A549 (cell line): ENCODE results near the gene EEF1B2. TPM values are rescaled to one million over a fixed set of nuclear protein-coding genes. Genes with fewer than 3 reads are reported as not detected.

Experiments
- ATAC-seq, 2 experiments: fragments of 200-7000 bp in 1 of 2; fragments of >200 bp in 1 of 2; cut with Nextera tagmentation in 1 of 2; cut with Tn5 transposase in 1 of 2; 3 replicates each; pipeline versions ENCODE4 v1.8.0 to v1.9.1; 2018 to 2020; ENCODE audit warnings: mild to moderate bottlenecking in 1 of 2, moderate library complexity in 1 of 2
- CTCF ChIA-PET: fragments of 300-600 bp; sonication (Branson Sonifier 250); formaldehyde crosslinking; extraction: SDS; loops from one replicate; lab custom pipeline; 2021; ENCODE audit warnings: antibody characterized with exemption, inconsistent platforms; lab: Yijun Ruan, JAX
- POLR2A ChIA-PET: fragments of 350-600 bp; formaldehyde crosslinking; extraction: SDS; loops from one replicate; lab custom pipeline; 2021; ENCODE audit warnings: antibody characterized with exemption, inconsistent platforms; lab: Yijun Ruan, JAX
- DNase-seq, 2 experiments: peaks; one replicate each; pipeline versions ENCODE4 v3.0.0 to v3.0.0-alpha.2; 2011 to 2016; ENCODE audit warnings: low read depth in 1 of 2, low spot score in 1 of 2
- FAIRE-seq: peaks from 2 replicates; lab custom pipeline; 2011; peaks lifted over from hg19 to GRCh38; lab: Jason Lieb, UNC
- H3K27ac ChIP-seq, 2 experiments: fragments of >200 bp; sonication (Bioruptor Twin); formaldehyde crosslinking; 3 replicates each; pipeline ENCODE4 v1.5.1; 2016 to 2017
- H3K4me1 ChIP-seq: fragments of >200 bp; sonication (Bioruptor Twin); formaldehyde crosslinking; 3 replicates; pipeline ENCODE4 v1.6.1; 2016
- H3K4me2 ChIP-seq: fragments of >200 bp; sonication (Bioruptor Twin); formaldehyde crosslinking; 3 replicates; pipeline ENCODE4 v1.6.1; 2016
- H3K4me3 ChIP-seq: fragments of >200 bp; sonication (Bioruptor Twin); formaldehyde crosslinking; 3 replicates; pipeline ENCODE4 v1.5.1; 2016
- H3K9me3 ChIP-seq: fragments of >200 bp; sonication (Bioruptor Twin); formaldehyde crosslinking; 3 replicates; pipeline ENCODE4 v1.6.1; 2016
- ATOH8 ChIP-seq: fragments of 250-450 bp; sonication (Bioruptor Pico); IDR thresholded peaks from 2 replicates; pipeline ENCODE4 v1.5.0; 2020; ENCODE audit warnings: low read depth, mild to moderate bottlenecking, moderate library complexity
- BHLHE40 ChIP-seq: IDR thresholded peaks from 2 replicates; pipeline ENCODE4 v1.6.1; 2012; ENCODE audit warnings: low read depth, low read length, inconsistent platforms
- CBX2 ChIP-seq: fragments of 200-600 bp; sonication (generic); IDR thresholded peaks from 2 replicates; pipeline ENCODE4 v1.6.1; 2016; ENCODE audit warnings: low read depth, mild to moderate bottlenecking, borderline replicate concordance
- CBX8 ChIP-seq: fragments of 200-600 bp; sonication (generic); IDR thresholded peaks from 2 replicates; pipeline ENCODE4 v1.6.1; 2016
- CEBPB ChIP-seq, 2 experiments: fragments of >200 bp in 1 of 2; sonication (Bioruptor Twin) in 1 of 2; formaldehyde crosslinking in 1 of 2; IDR thresholded peaks; 2 replicates each; pipeline ENCODE4 v1.6.1; 2012 to 2016
- CHD4 ChIP-seq: fragments of 200-600 bp; sonication (generic); IDR thresholded peaks from 2 replicates; pipeline ENCODE4 v1.6.1; 2016; ENCODE audit warnings: antibody characterized with exemption, mild to moderate bottlenecking, borderline replicate concordance
- CTCF ChIP-seq: fragments of >200 bp; sonication (Bioruptor Twin); formaldehyde crosslinking; IDR thresholded peaks from 3 replicates; pipeline ENCODE4 v1.5.1; 2016
- EHF ChIP-seq: fragments of 250-450 bp; sonication (Bioruptor Pico); IDR thresholded peaks from 2 replicates; pipeline ENCODE4 v1.5.0; 2020; ENCODE audit warnings: mild to moderate bottlenecking
- EHMT2 ChIP-seq: fragments of 200-600 bp; sonication (generic); IDR thresholded peaks from 2 replicates; pipeline ENCODE4 v1.6.1; 2016; ENCODE audit warnings: antibody characterized with exemption, low read depth, mild to moderate bottlenecking, moderate library complexity
- ESRRA ChIP-seq: fragments of 150-350 bp; IDR thresholded peaks from 2 replicates; pipeline ENCODE4 v1.6.1; 2014; ENCODE audit warnings: mild to moderate bottlenecking, low read length, borderline replicate concordance
- FOSB ChIP-seq: fragments of 250-450 bp; sonication (Bioruptor Pico); IDR thresholded peaks from 2 replicates; pipeline ENCODE4 v1.5.0; 2020; ENCODE audit warnings: mild to moderate bottlenecking, moderate library complexity
- FOXS1 ChIP-seq: fragments of 250-450 bp; sonication (Bioruptor Pico); IDR thresholded peaks from 2 replicates; pipeline ENCODE4 v1.5.0; 2020; ENCODE audit warnings: mild to moderate bottlenecking, moderate library complexity
- GATA3 ChIP-seq: IDR thresholded peaks from 2 replicates; pipeline ENCODE4 v1.6.1; 2012; ENCODE audit warnings: borderline replicate concordance
- HOXA7 ChIP-seq: fragments of 250-450 bp; sonication (Bioruptor Pico); IDR thresholded peaks from 2 replicates; pipeline ENCODE4 v1.5.0; 2020; ENCODE audit warnings: mild to moderate bottlenecking, moderate library complexity
- JUNB ChIP-seq: fragments of >200 bp; sonication (Bioruptor Twin); formaldehyde crosslinking; IDR thresholded peaks from 2 replicates; pipeline ENCODE4 v1.6.1; 2016
- KDM5A ChIP-seq: fragments of 200-600 bp; sonication (generic); IDR thresholded peaks from 2 replicates; pipeline ENCODE4 v1.6.1; 2016; ENCODE audit warnings: antibody characterized with exemption, mild to moderate bottlenecking
- NFE2L2 ChIP-seq: fragments of 150-350 bp; conservative IDR thresholded peaks from 2 replicates; pipeline ENCODE4 v1.6.1; 2014; ENCODE audit warnings: low read length
- NR3C1 ChIP-seq: fragments of >200 bp; sonication (Bioruptor Twin); formaldehyde crosslinking; IDR thresholded peaks from 3 replicates; pipeline ENCODE4 v1.6.1; 2017
- PHF8 ChIP-seq: fragments of 200-600 bp; sonication (generic); IDR thresholded peaks from 2 replicates; pipeline ENCODE4 v1.6.1; 2016; ENCODE audit warnings: low read depth, mild to moderate bottlenecking, antibody characterized with exemption, moderate library complexity, borderline replicate concordance
- POLR2A ChIP-seq: IDR thresholded peaks from 2 replicates; pipeline ENCODE4 v1.6.1; 2012; ENCODE audit warnings: mild to moderate bottlenecking, low read length
- RAD21 ChIP-seq, 2 experiments: fragments of >200 bp in 1 of 2; sonication (Bioruptor Twin) in 1 of 2; formaldehyde crosslinking in 1 of 2; IDR thresholded peaks in 1 of 2; conservative IDR thresholded peaks in 1 of 2; 2 replicates in 1 of 2; 3 replicates in 1 of 2; pipeline ENCODE4 v1.6.1; 2012 to 2018; ENCODE audit warnings: inconsistent platforms in 1 of 2
- RCOR1 ChIP-seq: fragments of 150-350 bp; IDR thresholded peaks from 2 replicates; pipeline ENCODE4 v1.6.1; 2014; ENCODE audit warnings: antibody characterized with exemption, low read length, low read depth
- RNF2 ChIP-seq: fragments of 200-600 bp; sonication (generic); IDR thresholded peaks from 2 replicates; pipeline ENCODE4 v1.6.1; 2016; ENCODE audit warnings: low read depth, mild to moderate bottlenecking, antibody characterized with exemption, moderate library complexity, borderline replicate concordance
- SMC3 ChIP-seq: fragments of >200 bp; sonication (Bioruptor Twin); formaldehyde crosslinking; IDR thresholded peaks from 3 replicates; pipeline ENCODE4 v1.6.1; 2018; ENCODE audit warnings: inconsistent platforms
- WGBS: methylation state at CpG from one replicate; pipeline ENCODE4 v1.1.6; 2017; ENCODE audit errors: missing lambda C conversion rate; 5-methylcytosine and 5-hydroxymethylcytosine counted together
- polyA plus RNA-seq, 4 experiments: library from polyadenylated mRNA; depleted of rRNA in 3 of 4; stranded (reverse); fragments of >200 nt; fragmentation: RNase III in 1 of 4; extraction: RNeasy Plus Mini Kit Qiagen cat#74134 plus additional on column Dnase treatment in 1 of 4; gene quantifications; 2 replicates in 3 of 4; 3 replicates in 1 of 4; pipeline ENCODE4 v1.2.3, GENCODE V29; 2011 to 2017
- TF ChIP-seq, protein P1 (sequence below): IDR thresholded peaks from 2 replicates; pipeline ENCODE4 v1.6.1; 2012
- TF ChIP-seq, protein P2 (sequence below): fragments of 250-450 bp; sonication (Bioruptor Pico); IDR thresholded peaks from 2 replicates; pipeline ENCODE4 v1.5.0; 2021; ENCODE audit warnings: mild to moderate bottlenecking, moderate library complexity, borderline replicate concordance

Gene EEF1B2
- polyA plus RNA-seq, 2 of the 4 experiments (the other 2 are of a cell fraction): 1,005 to 1,363 TPM

DNA sequence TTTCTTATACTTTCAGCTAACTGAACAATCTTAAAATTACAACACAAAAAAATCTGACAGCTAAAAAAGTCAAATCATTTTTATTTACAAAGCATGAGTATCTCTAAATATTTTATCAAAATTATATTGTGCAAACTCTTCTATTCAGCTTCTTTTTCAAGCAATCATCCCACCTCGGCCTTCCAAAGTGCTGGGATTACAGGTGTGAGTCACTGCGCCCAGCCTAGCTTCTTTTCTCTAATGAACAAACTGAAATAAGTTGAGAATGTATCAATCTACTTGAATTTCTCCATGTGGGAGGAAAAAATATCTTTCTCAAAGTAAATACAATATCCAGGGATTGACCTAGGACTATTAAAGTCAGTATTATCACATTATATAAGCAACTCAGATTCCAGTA, 15.3 kb upstream of the EEF1B2 start:
- Histone ChIP-seq H3K27ac (no peak overlapping the region), H3K4me1 (no peaks in the 10 kb centered on the region), H3K9me3 (no peaks in the 10 kb centered on the region), H3K4me2 (no peak overlapping the region), H3K4me3 (no peak overlapping the region)
- 95% methylated on average over 2 of the region's 2 CpGs for WGBS
- ChIA-PET CTCF (interaction anchor here (0.6 to 1.1 kb wide), 3 partner anchors 16 to 67 kb away, joined by 3 read pairs; no protein-coding TSS in a partner anchor), POLR2A (no interaction called here)
- no peak for FAIRE-seq
- TF ChIP-seq, protein P1, sequence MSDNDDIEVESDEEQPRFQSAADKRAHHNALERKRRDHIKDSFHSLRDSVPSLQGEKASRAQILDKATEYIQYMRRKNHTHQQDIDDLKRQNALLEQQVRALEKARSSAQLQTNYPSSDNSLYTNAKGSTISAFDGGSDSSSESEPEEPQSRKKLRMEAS: no peak
- TF ChIP-seq BHLHE40 (no peak), RCOR1 (no peak)
- DNase-seq: no peak
- ATAC-seq: no peak

DNA sequence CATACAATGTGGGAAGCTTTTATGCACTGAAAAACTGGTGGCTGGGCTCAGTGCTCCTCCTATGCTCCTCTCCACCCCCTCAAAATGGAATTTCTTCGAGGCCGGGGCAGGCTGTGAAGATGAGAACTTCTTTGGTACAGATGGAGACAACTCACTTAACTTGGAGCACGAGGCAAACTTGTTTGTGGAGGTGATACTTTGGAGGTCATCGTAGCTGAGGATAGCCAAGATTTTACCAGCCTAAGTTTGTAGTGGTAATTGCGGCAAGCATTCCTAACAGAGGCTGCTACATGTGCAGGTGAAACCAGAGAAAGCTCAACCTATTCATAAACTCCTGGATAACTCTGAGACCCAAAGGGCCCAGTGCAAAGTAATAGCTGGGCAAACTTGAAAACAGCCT, 14.0 kb upstream of the EEF1B2 start:
- no peak for FAIRE-seq
- WGBS: 80% methylated on average over 5 of the region's 5 CpGs

DNA sequence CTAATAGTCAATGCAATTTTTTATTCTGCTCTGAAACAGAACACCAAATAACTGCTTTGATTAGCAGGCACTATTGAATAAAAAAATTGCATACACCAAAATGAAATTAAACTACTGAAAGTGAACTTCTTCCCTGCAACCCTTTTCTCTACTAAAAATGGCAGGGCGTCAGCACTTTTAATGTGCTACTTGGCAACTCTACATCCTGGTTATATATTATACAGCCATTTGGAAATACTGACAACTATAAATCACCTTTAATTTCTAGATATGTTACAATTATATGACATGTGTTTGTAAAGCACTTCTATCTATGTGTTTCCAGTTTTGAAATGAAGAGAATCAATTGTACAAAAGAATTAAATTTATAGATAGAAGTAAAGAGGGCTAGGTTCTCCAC, 10.4 kb upstream of the EEF1B2 start:
- Histone ChIP-seq H3K9me3 (no peaks in the 10 kb centered on the region), H3K4me2 (no peak overlapping the region), H3K4me1 (no peaks in the 10 kb centered on the region; the same call in 2 of the 3 replicates), H3K27ac (no peak overlapping the region)
- DNase-seq: no peak
- FAIRE-seq: no peak
- ATAC-seq: no peak
- CTCF ChIA-PET: no interaction called here
- TF ChIP-seq SMC3 (no peak), NFE2L2 (no peak), FOXS1 (CRISPR knock-in tag) (no peak), RNF2 (no peak), CHD4 (no peak), PHF8 (no peak), GATA3 (no peak), JUNB (no peak), RAD21 (conservative IDR thresholded peaks at IDR 0.05 in 1 of 2, IDR thresholded peaks at IDR 0.05 in 1 of 2) (no peak), CBX8 (no peak), CBX2 (no peak), EHMT2 (no peak), RCOR1 (no peak), KDM5A (no peak), HOXA7 (CRISPR knock-in tag) (no peak), ATOH8 (CRISPR knock-in tag) (no peak), FOSB (CRISPR knock-in tag) (no peak)
- TF ChIP-seq, all 56 proteins: peak for 0
- no peak overlapping the region for H3K4me3 ChIP-seq
- 84% methylated on average over 1 of the region's 1 CpG for WGBS
- POLR2A ChIA-PET: no interaction called here

More for the DNA sequence above, 14.0 kb upstream of the EEF1B2 start:
- no peak overlapping the region for H3K4me3 ChIP-seq
- ATAC-seq: no peak
- no peak overlapping the region for H3K4me2 ChIP-seq
- no peak for TF ChIP-seq NR3C1
- no peak for TF ChIP-seq ESRRA
- TF ChIP-seq PHF8: no peak
- no peak for TF ChIP-seq NFE2L2
- TF ChIP-seq RNF2: no peak
- TF ChIP-seq CTCF: no peak
- TF ChIP-seq CEBPB (IDR thresholded peaks at IDR 0.05): no peak
- TF ChIP-seq, protein P2, sequence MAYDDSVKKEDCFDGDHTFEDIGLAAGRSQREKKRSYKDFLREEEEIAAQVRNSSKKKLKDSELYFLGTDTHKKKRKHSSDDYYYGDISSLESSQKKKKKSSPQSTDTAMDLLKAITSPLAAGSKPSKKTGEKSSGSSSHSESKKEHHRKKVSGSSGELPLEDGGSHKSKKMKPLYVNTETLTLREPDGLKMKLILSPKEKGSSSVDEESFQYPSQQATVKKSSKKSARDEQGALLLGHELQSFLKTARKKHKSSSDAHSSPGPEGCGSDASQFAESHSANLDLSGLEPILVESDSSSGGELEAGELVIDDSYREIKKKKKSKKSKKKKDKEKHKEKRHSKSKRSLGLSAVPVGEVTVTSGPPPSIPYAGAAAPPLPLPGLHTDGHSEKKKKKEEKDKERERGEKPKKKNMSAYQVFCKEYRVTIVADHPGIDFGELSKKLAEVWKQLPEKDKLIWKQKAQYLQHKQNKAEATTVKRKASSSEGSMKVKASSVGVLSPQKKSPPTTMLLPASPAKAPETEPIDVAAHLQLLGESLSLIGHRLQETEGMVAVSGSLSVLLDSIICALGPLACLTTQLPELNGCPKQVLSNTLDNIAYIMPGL (CRISPR knock-in tag): no peak
- no peak for TF ChIP-seq POLR2A
- TF ChIP-seq ATOH8 (CRISPR knock-in tag): no peak
- no peak for TF ChIP-seq EHF (CRISPR knock-in tag)
- CTCF ChIA-PET: interaction anchor here (0.6 to 1.7 kb wide), 2 partner anchors 19 to 138 kb away, joined by 3 read pairs; no protein-coding TSS in a partner anchor
- H3K27ac ChIP-seq: no peak overlapping the region
- H3K4me1 ChIP-seq: no peaks in the 10 kb centered on the region
- POLR2A ChIA-PET: interaction anchor here (1.5 kb wide), 1 partner anchor 14 kb away, joined by 3 read pairs; the partner anchor contains the start of genes EEF1B2 and NDUFS1
- no peak for DNase-seq
- no peaks in the 10 kb centered on the region for H3K9me3 ChIP-seq
